GM19324 (cell line): ENCODE data around the gene GSAP.
"Not testable (repeated sequence)": the region's sequence is repeated elsewhere in the genome, so short reads cannot be mapped to it uniquely, and the experiment has no call there.

Experiments
- ATAC-seq: cut with Tn5 transposase; IDR thresholded peaks from one replicate; pipeline ENCODE4 v1.9.1; 2021; ENCODE audit warnings: mild to moderate bottlenecking, moderate library complexity; ENCODE audit not compliant: unreplicated experiment, low FRiP score

Gene GSAP

DNA sequence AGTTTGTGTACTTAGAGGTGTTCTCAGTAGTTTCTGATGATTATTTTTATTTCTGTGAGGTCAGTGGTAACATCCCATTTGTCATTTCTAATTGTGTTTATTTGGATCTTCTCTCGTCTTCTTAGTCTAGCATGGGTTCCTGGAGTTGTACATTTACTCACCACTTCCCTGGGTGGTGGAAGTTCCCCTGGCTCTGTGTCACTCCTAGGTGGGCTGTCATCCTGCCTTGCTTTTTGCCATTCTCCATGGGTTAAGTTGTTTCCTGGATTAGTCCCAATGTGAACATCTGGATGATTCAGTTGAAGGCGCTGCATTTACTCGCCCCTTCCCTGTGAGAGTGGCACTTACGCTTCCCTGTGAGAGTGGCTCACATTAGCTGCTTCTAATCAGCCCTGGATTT, 48.2 kb downstream of the GSAP start:
- ATAC-seq: no peak

GRCh38 chr7:77362905-77363304, 53.2 kb downstream of the GSAP start:
- ATAC-seq: no peak

GRCh38 chr7:77360969-77361368, 55.2 kb downstream of the GSAP start:
- ATAC-seq: no peak

DNA sequence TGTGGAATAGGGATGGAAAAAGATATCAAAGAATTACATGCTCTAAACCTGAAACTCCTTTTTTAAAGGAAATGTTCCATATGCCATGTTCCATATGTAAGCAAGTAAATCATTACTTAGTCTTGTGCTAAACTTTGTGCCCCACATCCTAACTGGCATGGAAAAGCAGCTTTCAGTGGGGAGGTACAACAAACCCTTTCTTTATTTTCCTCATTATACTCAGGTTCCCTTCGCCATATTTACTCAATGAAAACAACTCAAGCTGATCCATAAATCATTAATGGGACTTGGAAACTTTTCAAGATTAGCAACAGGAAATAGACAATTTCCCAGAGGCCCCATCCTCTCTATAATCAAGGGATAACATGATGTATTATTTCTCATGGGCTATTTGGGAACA, 56.0 kb downstream of the GSAP start:
- no peak for ATAC-seq

- no peak for ATAC-seq
These were observed 56.5 kb downstream of the GSAP start for GRCh38 chr7:77359599-77359998.

GRCh38 chr7:77354914-77355313, 61.2 kb downstream of the GSAP start:
- ATAC-seq: no peak

DNA sequence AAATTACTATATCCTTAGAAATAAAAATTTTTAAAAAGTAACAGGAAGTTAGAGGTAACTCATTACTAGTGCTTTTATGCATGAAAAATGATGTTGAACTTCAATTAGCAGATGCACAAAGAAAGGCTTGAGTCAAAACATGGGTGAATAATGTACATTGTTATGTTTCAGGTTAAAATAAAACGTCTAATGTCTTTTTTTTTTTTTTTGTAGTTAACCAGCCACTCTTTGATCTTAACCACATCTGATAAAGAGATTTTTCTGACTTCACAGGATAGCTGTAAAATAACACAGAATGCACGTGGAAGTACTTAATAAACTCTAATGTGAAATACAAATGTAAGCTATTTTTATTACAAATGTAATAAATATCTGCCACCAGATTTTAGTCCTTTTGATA, 61.7 kb downstream of the GSAP start:
- no peak for ATAC-seq

DNA sequence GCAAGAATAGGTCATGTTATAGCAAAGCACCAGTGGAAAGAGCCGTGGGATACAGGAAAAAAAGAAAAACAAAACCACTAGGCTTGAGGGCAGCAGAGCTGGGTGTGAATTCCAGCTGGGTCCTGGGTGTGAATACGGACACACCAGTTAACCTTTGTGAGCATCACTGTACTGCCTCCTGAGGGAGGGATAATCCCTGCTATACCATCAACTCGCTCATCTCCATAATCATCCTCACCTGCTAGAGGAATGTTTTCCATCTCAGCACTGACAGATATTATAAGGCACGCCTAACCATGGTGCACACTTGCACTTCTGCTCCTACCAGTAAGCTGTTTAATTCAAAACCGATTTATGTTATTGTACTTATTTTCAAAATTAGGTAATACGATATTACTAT, 62.2 kb downstream of the GSAP start:
- no peak for ATAC-seq

DNA sequence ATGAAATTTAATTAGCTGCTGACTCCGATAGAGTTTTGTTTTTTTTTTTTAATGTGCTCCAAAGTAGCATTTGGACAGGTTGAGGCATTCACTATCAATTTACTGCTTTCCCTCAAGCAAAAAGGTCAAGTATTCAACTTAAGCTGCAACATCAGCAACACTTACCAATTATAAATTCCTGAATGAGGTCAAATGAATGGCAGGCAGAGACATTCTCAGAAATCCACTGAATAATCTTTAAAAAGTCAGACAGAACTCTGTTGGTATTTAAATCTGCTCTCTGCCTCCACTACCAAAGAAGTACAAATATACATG, 62.8 kb downstream of the GSAP start:
- ATAC-seq: no peak

- ATAC-seq: no peak
These were observed 63.3 kb downstream of the GSAP start for GRCh38 chr7:77352665-77353406.

DNA sequence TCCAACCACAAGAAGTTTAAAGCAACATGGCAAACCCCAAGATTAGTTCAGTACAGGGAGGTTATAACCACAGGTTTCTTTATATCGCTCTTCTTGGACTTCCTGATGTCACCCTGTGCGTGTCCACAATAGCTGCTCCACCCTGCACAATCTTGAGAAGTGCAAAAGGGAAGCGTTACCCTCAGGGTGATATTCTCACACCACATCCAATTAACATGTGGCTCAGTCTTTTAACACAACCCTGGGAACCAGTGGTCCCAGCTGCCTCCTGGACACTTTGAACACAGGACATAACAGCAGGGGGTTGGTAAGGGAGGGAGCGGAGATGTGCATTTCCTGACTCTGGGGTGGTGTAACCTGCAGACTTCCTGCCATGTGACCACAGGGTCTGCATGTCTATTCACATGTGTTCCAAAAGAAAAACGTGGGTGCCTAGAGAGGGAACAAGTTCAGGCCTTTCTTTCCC, 64.6 kb downstream of the GSAP start:
- peak; percentile 92 for ATAC-seq

GRCh38 chr7:77349141-77349540, 67.0 kb downstream of the GSAP start:
- no peak for ATAC-seq

DNA sequence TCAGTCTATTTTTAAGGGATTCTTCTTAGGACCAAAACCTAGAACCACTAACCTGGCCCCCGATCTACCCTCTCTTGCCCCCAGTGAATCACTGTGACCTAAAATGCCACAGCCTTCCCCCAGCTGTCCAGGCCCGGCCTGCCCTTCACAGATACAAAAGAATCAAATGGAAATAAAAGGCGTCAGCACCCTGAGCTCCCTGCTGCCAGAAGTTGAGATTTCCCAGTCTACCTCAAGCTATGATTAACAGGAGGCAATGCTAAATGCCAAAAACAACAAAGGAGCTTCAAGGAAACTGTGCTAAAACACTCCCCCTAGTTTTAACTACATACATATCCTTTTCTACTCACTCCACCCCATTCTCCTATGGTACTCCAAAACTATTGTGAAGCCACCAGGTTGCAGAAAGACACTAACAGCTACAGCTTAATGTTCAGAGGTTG, 67.8 kb downstream of the GSAP start:
- ATAC-seq: no peak

DNA sequence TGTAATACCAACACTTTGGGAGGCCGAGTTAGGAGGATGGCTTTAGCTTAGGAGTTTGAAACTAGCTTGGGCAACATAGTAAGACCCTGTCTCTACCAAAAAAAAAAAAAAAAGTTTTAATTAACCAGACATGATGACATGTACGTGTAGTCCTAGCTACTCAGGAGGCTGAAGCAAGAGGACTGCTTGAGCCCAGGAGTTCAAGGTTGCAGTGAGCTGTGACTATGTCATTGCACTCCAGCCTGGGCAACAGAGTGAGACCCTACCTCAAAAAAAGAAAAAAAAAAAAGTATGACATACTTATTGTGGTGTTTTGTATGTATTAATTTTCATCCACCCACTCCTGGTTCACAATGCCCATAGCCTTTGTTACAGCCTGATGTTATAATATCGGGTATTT, 69.7 kb downstream of the GSAP start:
- no peak for ATAC-seq

DNA sequence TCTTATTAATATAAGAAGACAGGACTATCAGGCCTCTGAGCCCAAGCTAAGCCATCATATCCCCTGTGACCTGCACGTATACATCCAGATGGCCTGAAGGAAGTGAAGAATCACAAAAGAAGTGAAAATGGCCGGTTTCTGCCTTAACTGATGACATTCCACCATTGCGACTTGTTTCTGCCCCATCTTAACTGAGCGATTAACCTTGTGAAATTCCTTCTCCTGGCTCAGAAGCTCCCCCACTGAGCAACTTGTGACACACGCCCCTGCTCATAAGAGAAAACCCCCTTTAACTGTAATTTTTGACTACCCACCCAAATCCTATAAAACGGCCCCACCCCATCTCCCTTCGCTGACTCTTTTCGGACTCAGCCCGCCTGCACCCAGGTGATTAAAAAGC, 70.7 kb downstream of the GSAP start:
- ATAC-seq: not testable (repeated sequence)

DNA sequence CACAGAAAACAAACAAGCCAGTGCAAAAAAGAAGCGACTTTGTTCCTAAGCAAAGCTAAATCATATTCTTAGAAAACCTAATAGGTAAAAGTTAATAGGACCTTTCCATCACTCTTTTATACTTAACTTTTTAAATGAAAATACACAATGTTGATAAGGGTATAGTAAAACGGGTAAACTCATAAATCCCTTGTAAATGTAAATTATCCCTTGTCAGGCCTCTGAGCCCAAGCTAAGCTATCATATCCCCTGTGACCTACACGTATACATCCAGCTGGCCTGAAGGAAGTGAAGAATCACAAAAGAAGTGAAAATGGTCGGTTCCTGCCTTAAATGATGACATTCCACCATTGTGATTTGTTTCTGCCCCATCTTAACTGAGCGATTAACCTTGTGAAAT, 76.4 kb downstream of the GSAP start:
- no peak for ATAC-seq

GRCh38 chr7:77338883-77339629, 77.1 kb downstream of the GSAP start:
- no peak for ATAC-seq

DNA sequence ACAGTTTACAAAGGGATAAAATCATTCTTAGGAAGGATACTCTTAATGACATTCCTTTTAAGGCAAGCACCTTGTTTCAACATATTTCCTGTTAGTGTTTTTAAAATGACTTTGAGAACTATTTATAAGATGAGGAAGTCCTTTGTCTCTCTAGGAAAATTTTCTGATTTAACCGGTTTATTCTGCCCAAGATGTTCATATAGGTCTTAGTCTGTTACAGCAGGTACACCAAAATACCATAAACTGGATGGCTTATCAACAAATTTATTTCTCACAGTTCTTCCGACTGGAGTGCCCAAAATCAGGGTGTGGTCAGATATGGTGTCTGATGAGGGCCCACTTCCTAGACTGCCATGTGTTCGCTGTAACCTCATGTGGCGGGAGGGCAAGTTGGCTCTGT, 77.9 kb downstream of the GSAP start:
- ATAC-seq: no peak

GRCh38 chr7:77337456-77337990, 78.6 kb downstream of the GSAP start:
- no peak for ATAC-seq

- ATAC-seq: no peak
These were observed 80.6 kb downstream of the GSAP start for GRCh38 chr7:77335581-77335980.

GRCh38 chr7:77334039-77334438, 82.1 kb downstream of the GSAP start:
- ATAC-seq: not testable (repeated sequence)
